Skeletal muscle tissue (tissue), 4 donors: ENCODE results near the gene CCDC15. TPM values are rescaled to one million over a fixed set of nuclear protein-coding genes. Genes with fewer than 3 reads are reported as not detected.

ENCODE experiments used
- H3K27ac ChIP-seq: one replicate; pipeline ENCODE4 v1.7.0; 2013; ENCODE audit warnings: mild to moderate bottlenecking, low read depth, low read length, inconsistent platforms
- H3K27me3 ChIP-seq, 3 donors: one replicate each; pipeline ENCODE4 v1.7.0; 2013; ENCODE audit warnings: low read length in 3 of 3; ENCODE audit not compliant: control insufficient read depth in 3 of 3, insufficient read depth in 3 of 3
- H3K36me3 ChIP-seq, 3 donors: one replicate each; pipeline ENCODE4 v1.7.0; 2013; ENCODE audit warnings: low read length in 3 of 3; ENCODE audit not compliant: control insufficient read depth in 3 of 3, insufficient read depth in 3 of 3
- H3K4me1 ChIP-seq, 3 donors: one replicate each; pipeline ENCODE4 v1.7.0; 2013; ENCODE audit warnings: low read length in 3 of 3, mild to moderate bottlenecking in 3 of 3; ENCODE audit not compliant: control insufficient read depth in 3 of 3, insufficient read depth in 3 of 3
- H3K4me3 ChIP-seq, 3 donors: one replicate each; pipeline ENCODE4 v1.7.0; 2013; ENCODE audit warnings: low read length in 3 of 3
- H3K9ac ChIP-seq, 3 donors: one replicate each; pipeline ENCODE4 v1.7.0; 2013; ENCODE audit warnings: low read length in 3 of 3, mild to moderate bottlenecking in 3 of 3, moderate library complexity in 2 of 3, low read depth in 1 of 3
- H3K9me3 ChIP-seq, 3 donors: one replicate each; pipeline ENCODE4 v1.7.0; 2013; ENCODE audit warnings: low read length in 3 of 3; ENCODE audit not compliant: control insufficient read depth in 3 of 3
- total RNA-seq: library from RNA; depleted of rRNA; stranded (reverse); fragments of >200 nt; gene quantifications from one replicate; pipeline ENCODE4 v1.2.3, GENCODE V29; 2014
- donor health status: Osteomylitis.

The CCDC15 gene
- total RNA-seq, 1 donor from 2014 or later = 2.6 TPM

DNA sequence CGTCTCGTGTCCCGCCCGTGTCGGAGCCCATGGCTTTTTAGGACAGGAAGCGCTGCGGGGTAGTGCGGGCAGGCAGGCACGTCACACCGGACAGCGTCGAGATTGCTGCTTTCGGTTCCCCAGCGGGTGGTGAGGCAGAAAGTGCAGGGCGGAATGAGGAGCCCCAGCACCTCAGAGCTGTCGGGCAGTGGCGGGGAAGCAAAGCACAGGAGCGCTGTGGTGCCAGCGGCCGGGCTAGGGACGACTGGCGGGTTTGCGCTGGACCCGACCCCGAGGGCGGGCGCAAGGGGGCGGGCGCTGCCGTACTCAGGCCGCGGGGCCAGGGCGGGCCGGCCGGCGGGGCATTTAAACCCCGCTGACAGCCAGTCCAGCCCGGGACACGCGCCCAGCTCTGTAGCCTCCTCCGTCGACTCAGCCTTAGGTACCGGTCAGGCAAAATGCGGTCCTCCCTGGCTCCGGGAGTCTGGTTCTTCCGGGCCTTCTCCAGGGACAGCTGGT, 109.0 kb downstream of the CCDC15 start, which contains the start of gene SLC37A2:
Gene SLC37A2 (plus strand): TSS at position 375 of the 498 bp plus-strand sequence. CDS start 63 bp downstream, at position 438.
- H3K27ac ChIP-seq = peak within 1 kb of the TSS; percentile 46
- peaks cover 5 to 12% (median 9%) of the 10 kb centered on the region in 3 donors for H3K4me1 ChIP-seq
- H3K9ac ChIP-seq = peak within 1 kb of the TSS; percentile 66 to 83 (median 74)
- no peaks in the 10 kb centered on the region for H3K36me3 ChIP-seq
- H3K27me3 ChIP-seq = peaks cover 0 to 6% (median 5%) of the 10 kb centered on the region in 3 donors
- no peaks in the 10 kb centered on the region for H3K9me3 ChIP-seq
- peak within 1 kb of the TSS; percentile 81 to 93 (median 85) for H3K4me3 ChIP-seq

DNA sequence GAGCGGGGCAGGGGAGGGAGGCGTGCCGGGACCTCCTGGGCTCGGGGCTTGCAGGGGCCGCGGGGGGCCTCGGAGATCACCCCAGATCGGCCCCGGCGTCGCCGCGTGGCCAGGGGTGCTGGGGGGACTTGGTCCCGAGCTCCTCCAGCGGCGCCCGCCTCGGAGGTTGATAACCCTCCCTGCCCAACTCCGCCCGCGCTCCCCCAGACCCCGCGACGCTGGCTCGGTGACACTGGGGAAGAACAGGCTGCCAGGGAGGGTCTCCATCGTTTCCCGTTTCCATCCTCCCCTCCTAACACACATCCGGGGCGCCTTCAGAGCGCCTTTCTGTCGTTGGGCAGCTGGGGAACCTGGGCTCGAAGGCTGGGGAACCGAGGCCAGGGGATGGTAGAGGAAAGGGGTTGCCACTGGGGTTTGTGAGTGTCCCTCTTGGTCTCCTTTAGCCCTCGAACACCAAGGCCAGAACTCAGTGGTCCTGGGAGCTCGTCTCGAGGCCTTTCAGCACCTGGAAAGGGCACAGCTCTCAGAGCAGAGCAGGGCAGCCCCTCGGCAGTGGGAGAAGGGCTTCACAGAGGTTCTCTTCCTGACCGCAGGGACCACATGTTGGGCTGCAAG, 109.5 kb downstream of the CCDC15 start:
- Histone ChIP-seq H3K27ac (peak overlapping the region; percentile 46), H3K4me1 (peaks cover 5 to 12% (median 12%) of the 10 kb centered on the region in 3 donors), H3K36me3 (no peaks in the 10 kb centered on the region), H3K4me3 (peak overlapping the region; percentile 81 to 93 (median 85)), H3K27me3 (peaks cover 0 to 6% (median 5%) of the 10 kb centered on the region in 3 donors), H3K9ac (peak overlapping the region; percentile 43 to 83 (median 66)), H3K9me3 (no peaks in the 10 kb centered on the region)

DNA sequence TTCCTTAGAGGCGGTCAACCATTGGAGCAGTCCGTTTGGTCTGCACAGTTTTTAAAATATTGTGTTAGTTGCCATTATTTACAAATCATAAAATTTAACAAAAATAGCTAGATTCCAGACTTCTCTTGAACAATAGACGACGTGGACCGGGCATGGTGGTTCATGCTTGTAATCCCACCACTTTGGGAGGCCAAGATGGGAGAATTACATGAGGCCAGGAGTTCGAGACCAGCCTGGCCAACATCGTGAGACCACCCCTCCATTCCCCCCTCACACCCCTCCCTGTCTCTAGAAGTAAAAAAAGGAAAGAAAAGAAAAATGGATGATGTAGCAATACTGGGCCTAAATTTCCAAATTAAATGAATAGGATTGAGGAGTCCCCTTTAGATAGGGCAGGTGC, 110.1 kb downstream of the CCDC15 start:
- Histone ChIP-seq H3K4me3 (peak overlapping the region; percentile 81 to 93 (median 85)), H3K27ac (peak overlapping the region; percentile 46), H3K9ac (peak overlapping the region; percentile 43 to 83 (median 66)), H3K9me3 (no peaks in the 10 kb centered on the region), H3K27me3 (peaks cover 0 to 6% (median 5%) of the 10 kb centered on the region in 3 donors), H3K36me3 (no peaks in the 10 kb centered on the region), H3K4me1 (peaks cover 5 to 12% (median 12%) of the 10 kb centered on the region in 3 donors)

DNA sequence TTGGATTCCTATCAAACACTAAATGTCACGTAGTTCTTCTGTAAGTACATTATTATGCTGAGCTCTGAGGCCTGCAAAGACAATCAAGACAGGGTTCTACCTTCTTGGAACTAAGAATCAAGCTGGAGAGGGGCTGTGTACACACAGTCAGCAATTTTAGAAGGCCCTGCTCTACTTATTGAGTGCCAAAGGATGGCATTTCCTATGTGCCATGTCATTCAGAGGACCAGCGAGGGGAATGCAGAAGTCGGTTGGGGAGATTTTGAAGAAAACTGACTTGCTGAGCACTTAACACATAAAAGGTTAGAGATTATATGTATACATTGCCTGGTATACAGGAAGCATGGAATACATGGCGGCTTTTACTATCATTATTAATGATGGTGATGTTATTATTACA, 114.4 kb downstream of the CCDC15 start:
- Histone ChIP-seq H3K4me1 (peaks cover 13 to 28% (median 14%) of the 10 kb centered on the region in 3 donors), H3K9ac (no peak overlapping the region), H3K27me3 (peaks cover 0 to 10% (median 7%) of the 10 kb centered on the region in 3 donors), H3K27ac (no peak overlapping the region), H3K9me3 (no peaks in the 10 kb centered on the region), H3K4me3 (no peak overlapping the region), H3K36me3 (no peaks in the 10 kb centered on the region)

DNA sequence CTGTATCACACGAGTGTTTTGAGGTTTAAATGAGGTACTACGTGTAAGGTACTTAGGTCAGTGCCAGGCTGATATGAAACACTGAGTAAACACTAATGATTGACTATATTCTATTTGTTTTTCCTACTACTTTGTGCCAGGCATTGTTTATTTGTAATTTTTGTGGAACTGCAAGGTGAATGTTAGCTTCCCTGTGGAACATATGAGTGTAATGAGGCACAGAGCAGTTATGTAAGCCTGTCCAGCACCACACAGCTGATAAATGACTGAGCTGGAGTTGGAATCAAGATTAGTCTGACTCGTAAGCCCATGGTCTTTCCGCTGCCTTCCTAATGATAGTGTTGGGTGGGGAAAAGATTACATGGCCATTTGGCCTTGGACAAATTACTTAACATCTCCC, 115.0 kb downstream of the CCDC15 start:
- H3K27ac ChIP-seq = no peak overlapping the region

DNA sequence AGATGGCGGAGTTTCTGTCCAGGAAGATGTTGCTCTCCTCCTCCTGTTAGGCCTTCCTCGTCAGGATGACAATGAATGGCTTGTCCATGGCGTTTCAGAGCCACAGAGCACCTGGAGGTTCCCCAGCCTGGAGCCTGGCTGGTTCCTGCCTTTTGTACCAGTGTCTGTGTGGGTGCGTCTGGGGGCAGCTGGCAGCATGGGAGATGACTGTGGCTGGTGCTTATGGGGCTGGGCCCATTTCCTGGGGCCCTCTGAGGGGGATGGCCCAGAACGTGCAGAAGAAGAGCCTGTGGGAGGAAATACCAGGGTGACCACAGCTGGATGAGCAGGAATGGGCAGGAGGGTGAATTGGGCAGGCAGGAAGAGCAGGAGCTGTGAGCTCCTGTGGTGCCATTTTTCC, 115.8 kb downstream of the CCDC15 start:
- no peaks in the 10 kb centered on the region for H3K9me3 ChIP-seq
- H3K36me3 ChIP-seq = no peaks in the 10 kb centered on the region
- no peak overlapping the region for H3K9ac ChIP-seq
- peak overlapping the region; percentile 33 for H3K27ac ChIP-seq
- H3K4me1 ChIP-seq = peaks cover 6 to 22% (median 8%) of the 10 kb centered on the region in 3 donors
- peaks cover 0 to 17% (median 7%) of the 10 kb centered on the region in 3 donors for H3K27me3 ChIP-seq
- H3K4me3 ChIP-seq = no peak overlapping the region

More for the DNA sequence above, 115.0 kb downstream of the CCDC15 start:
- H3K27me3 ChIP-seq = peaks cover 0 to 11% (median 7%) of the 10 kb centered on the region in 3 donors
- no peak overlapping the region for H3K4me3 ChIP-seq
- H3K4me1 ChIP-seq = peaks cover 8 to 22% (median 8%) of the 10 kb centered on the region in 3 donors
- no peaks in the 10 kb centered on the region for H3K36me3 ChIP-seq
- H3K9ac ChIP-seq = no peak overlapping the region
- H3K9me3 ChIP-seq = no peaks in the 10 kb centered on the region

DNA sequence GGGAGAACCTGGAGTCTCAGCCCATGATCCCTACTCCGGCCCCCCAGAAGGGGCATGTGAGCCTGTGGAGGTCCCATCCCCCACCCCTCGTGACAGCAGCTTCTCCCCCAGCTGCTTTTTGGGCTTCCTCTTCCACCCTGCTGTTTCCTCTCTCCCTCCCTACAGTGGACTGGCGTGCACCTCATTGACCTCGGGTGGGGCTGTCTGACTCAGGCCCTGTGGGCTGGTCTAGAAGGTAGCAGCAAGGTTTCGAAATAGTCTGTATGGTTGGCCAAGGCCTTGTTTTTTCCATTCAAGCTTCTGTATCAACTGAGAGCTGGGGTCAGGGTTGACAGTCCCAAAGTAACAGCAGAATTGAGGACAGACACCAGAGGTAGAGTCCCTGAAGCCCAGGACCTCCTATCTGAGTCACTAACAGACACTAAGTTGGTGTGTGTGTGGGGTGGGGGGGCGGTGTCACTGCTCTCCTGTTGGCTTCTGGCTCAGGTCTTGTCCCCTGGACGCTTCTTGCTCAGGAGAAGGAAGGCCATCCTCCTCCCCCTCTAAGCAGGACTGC, 116.8 kb downstream of the CCDC15 start:
- Histone ChIP-seq H3K4me3 (no peak overlapping the region), H3K9ac (no peak overlapping the region), H3K36me3 (no peaks in the 10 kb centered on the region), H3K27me3 (peaks cover 0 to 24% (median 7%) of the 10 kb centered on the region in 3 donors), H3K9me3 (no peaks in the 10 kb centered on the region), H3K27ac (peak overlapping the region; percentile 68), H3K4me1 (peaks cover 8 to 22% (median 11%) of the 10 kb centered on the region in 3 donors)

DNA sequence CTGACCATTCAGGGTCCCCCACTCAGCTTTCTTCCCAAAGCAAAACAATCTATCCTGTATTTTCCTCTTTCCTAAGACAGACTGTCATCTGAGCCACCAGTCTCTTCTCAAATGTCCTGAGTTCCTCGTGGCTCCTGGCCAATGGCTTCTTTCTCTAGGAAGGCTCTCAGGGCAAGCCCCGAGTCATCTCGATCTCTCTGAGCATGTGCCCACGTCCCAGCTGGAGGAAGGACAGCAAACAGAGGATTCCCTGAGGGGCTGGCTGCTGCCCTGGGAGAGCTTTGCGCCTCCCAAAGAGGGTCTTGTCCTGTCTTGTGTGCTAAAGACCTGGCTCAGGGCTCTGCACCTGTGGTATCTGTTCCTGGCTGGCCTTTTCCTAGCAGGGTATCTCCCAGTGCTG, 117.4 kb downstream of the CCDC15 start:
- no peaks in the 10 kb centered on the region for H3K36me3 ChIP-seq
- H3K4me3 ChIP-seq = no peak overlapping the region
- H3K27ac ChIP-seq = peak overlapping the region; percentile 68
- H3K9ac ChIP-seq = no peak overlapping the region
- peaks cover 0 to 23% (median 2%) of the 10 kb centered on the region in 3 donors for H3K27me3 ChIP-seq
- no peaks in the 10 kb centered on the region for H3K9me3 ChIP-seq
- H3K4me1 ChIP-seq = peaks cover 8 to 22% (median 11%) of the 10 kb centered on the region in 3 donors

DNA sequence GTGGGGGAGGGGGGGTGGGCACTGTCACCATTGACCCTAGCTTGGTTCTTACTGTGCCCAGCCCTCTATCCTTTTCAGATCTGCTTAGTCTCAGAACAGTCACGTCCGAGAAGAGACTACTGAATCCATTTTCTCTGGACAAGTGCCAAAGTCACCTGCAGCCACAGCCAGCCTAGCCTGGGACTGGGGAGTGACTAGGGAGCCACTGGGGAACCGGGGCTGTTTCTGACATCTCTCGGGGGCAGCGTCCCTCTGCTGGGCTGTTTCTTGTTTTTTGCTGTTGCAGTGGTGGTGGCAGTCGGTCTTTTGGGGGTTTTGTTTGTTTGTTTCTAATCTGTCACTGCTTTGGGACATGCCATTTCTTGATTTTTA, 117.8 kb downstream of the CCDC15 start:
- H3K36me3 ChIP-seq = no peaks in the 10 kb centered on the region
- H3K9me3 ChIP-seq = no peaks in the 10 kb centered on the region
- no peak overlapping the region for H3K9ac ChIP-seq
- peaks cover 2 to 26% (median 3%) of the 10 kb centered on the region in 3 donors for H3K27me3 ChIP-seq
- peaks cover 8 to 22% (median 11%) of the 10 kb centered on the region in 3 donors for H3K4me1 ChIP-seq
- peak overlapping the region; percentile 68 for H3K27ac ChIP-seq
- H3K4me3 ChIP-seq = no peak overlapping the region
